Esophagus squamous epithelium (tissue), 4 donors: ENCODE data around the gene KRT86.

ENCODE experiments used
- CTCF ChIP-seq, 6 experiments: fragments of 450-650 bp in 4 of 6; fragments of 200-600 bp in 2 of 6; sonication (generic) in 2 of 6; IDR thresholded peaks; one replicate each; pipeline ENCODE4 v1.5.1; 2016 to 2019; ENCODE audit warnings: antibody characterized with exemption in 6 of 6, mild to moderate bottlenecking in 4 of 6, moderate library complexity in 4 of 6
- POLR2A ChIP-seq, 4 donors: fragments of 450-650 bp; IDR thresholded peaks; one replicate each; pipeline ENCODE4 v1.6.1; 2017; ENCODE audit warnings: antibody characterized with exemption in 4 of 4, mild to moderate bottlenecking in 4 of 4, moderate library complexity in 3 of 4

GRCh38 chr12:52336641-52337040, 62.2 kb downstream of the KRT86 start:
- no peak for TF ChIP-seq CTCF (IDR thresholded peaks at IDR 0.05)
- TF ChIP-seq POLR2A (IDR thresholded peaks at IDR 0.05): no peak
